ENCODE results near the gene LKAAEAR1. TPM values are rescaled to one million over a fixed set of nuclear protein-coding genes. Genes with fewer than 3 reads are reported as not detected.

The LKAAEAR1 gene
- total RNA-seq, 1 donor from 2014 or later: not detected

DNA sequence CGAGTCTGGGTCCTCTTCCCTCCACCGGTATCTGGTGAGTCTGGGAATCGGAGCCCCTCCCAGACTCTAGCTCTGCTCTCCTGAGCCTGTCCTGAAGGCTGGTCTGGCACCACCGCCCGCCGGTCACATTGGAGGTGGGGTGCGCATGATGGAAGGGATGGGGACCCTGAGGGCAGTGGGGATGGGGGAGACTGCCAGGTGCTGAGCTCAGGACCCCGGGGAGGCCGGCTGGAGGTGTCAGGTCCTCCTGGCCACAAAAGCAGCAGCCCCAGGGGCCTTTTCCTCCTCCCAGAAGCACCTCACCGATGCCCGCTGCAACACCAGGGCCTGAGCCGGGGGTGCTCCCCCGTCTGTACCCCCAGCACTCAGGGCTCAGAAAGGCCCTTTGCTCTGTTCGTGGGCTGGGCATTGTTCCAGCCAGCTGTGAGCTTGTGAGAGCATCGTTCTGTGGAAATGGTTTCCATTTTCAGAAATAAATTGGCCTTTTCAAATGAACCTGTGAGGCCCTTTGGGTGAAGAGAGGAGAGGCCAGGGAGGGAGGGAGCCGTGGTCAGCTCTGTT lies 25.7 kb upstream of the LKAAEAR1 start:
- peaks cover 59% of the 10 kb centered on the region for H3K27me3 Mint-ChIP-seq (ENCODE audit: low read depth, unreplicated experiment)
- no peak overlapping the region for H3K4me3 Mint-ChIP-seq (ENCODE audit: unreplicated experiment)
- Histone ChIP-seq H3K79me2 (ENCODE audit: insufficient read depth, low read length) (no peaks in the 10 kb centered on the region), H3K36me3 (ENCODE audit: insufficient read depth, low read length) (no peaks in the 10 kb centered on the region), H3K9ac (ENCODE audit: low read length) (no peak overlapping the region), H4K20me1 (ENCODE audit: insufficient read depth, low read length) (no peaks in the 10 kb centered on the region), H2AFZ (ENCODE audit: low read depth, low read length) (no peak overlapping the region), H3K27me3 (ENCODE audit: insufficient read depth, low read length) (peaks cover 15% of the 10 kb centered on the region), H3K27ac (ENCODE audit: low read depth, low read length) (no peak overlapping the region), H3K4me1 (ENCODE audit: insufficient read depth, low read length) (no peaks in the 10 kb centered on the region), H3K9me3 (ENCODE audit: insufficient read depth, low read depth, low read length) (no peaks in the 10 kb centered on the region), H3K4me3 (ENCODE audit: insufficient read depth, low read depth, low read length) (no peak overlapping the region), H3K4me2 (ENCODE audit: low read length) (no peak overlapping the region)
- FAIRE-seq: no peak
- no peak overlapping the region for H3K27ac Mint-ChIP-seq (ENCODE audit: unreplicated experiment)
- no peaks in the 10 kb centered on the region for H3K36me3 Mint-ChIP-seq (ENCODE audit: low read depth, unreplicated experiment)
- no peak for DNase-seq (ENCODE audit: low read depth)
- H3K9me3 Mint-ChIP-seq (ENCODE audit: unreplicated experiment): no peaks in the 10 kb centered on the region
- peaks cover 4% of the 10 kb centered on the region for H3K4me1 Mint-ChIP-seq (ENCODE audit: low read depth, unreplicated experiment)
- TF ChIP-seq EZH2 (IDR thresholded peaks at IDR 0.05; ENCODE audit: insufficient read depth, low read length): no peak
- TF ChIP-seq, protein P1, sequence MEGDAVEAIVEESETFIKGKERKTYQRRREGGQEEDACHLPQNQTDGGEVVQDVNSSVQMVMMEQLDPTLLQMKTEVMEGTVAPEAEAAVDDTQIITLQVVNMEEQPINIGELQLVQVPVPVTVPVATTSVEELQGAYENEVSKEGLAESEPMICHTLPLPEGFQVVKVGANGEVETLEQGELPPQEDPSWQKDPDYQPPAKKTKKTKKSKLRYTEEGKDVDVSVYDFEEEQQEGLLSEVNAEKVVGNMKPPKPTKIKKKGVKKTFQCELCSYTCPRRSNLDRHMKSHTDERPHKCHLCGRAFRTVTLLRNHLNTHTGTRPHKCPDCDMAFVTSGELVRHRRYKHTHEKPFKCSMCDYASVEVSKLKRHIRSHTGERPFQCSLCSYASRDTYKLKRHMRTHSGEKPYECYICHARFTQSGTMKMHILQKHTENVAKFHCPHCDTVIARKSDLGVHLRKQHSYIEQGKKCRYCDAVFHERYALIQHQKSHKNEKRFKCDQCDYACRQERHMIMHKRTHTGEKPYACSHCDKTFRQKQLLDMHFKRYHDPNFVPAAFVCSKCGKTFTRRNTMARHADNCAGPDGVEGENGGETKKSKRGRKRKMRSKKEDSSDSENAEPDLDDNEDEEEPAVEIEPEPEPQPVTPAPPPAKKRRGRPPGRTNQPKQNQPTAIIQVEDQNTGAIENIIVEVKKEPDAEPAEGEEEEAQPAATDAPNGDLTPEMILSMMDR (IDR thresholded peaks at IDR 0.05; ENCODE audit: insufficient read depth, low read depth, low read length): no peak

DNA sequence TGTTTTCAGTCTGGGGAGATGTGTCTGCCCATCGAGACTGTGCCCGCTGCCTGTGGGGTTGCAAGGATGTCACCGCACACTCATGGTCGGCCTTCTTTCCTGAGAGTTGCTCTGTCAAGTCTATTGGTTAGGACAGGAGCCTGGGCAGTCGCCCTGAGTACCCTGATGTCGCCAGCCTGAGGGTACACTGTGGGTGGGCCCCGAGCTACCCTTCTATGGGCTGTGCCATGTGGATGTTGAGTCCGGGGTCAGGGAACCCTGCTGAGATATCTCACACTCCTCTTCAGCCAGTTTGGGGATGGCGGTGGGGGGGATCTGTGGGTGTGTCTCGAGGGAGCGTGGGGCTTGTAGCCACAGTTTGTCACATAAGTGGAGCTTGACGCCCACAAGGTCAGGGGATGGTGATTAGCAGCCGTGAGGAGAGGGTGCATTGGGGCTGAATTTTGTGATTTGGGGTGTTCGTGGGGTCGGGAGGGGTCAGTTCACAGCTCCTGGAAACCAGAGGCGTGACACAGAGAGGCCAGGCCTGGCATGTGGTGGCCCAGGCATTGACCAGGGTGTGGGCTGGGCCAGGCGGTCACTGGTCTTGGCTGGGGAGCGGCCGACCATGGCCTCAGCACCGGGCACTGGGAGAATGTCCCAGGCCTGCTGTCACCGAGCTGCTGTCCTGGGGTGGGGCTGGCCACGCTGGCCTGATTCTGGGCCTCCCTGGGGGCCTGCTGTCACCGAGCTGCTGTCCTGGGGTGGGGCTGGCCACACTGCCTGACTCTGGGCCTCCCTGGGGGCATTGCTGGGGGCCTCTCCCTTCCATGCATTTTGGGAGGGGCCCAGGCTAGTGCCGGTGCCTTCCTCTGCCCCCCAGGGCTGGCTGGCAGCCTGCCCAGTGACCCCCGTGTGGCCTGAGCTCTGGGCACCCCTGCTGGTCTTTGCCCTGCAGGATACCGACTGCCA lies 24.8 kb upstream of the LKAAEAR1 start:
- H4K20me1 ChIP-seq (ENCODE audit: insufficient read depth, low read length): no peaks in the 10 kb centered on the region
- no peak for DNase-seq (ENCODE audit: low read depth)
- no peak for FAIRE-seq
- Mint-ChIP-seq H3K27me3 (ENCODE audit: low read depth, unreplicated experiment) (peaks cover 52% of the 10 kb centered on the region), H3K4me1 (ENCODE audit: low read depth, unreplicated experiment) (peaks cover 4% of the 10 kb centered on the region), H3K9me3 (ENCODE audit: unreplicated experiment) (no peaks in the 10 kb centered on the region), H3K4me3 (ENCODE audit: unreplicated experiment) (no peak overlapping the region), H3K36me3 (ENCODE audit: low read depth, unreplicated experiment) (no peaks in the 10 kb centered on the region), H3K27ac (ENCODE audit: unreplicated experiment) (no peak overlapping the region)
- TF ChIP-seq, protein P1 (IDR thresholded peaks at IDR 0.05; ENCODE audit: insufficient read depth, low read depth, low read length): no peak
- no peak for TF ChIP-seq EZH2 (IDR thresholded peaks at IDR 0.05; ENCODE audit: insufficient read depth, low read length)
- H3K27me3 ChIP-seq (ENCODE audit: insufficient read depth, low read length): peaks cover 8% of the 10 kb centered on the region
- H3K27ac ChIP-seq (ENCODE audit: low read depth, low read length): no peak overlapping the region
- no peak overlapping the region for H3K9ac ChIP-seq (ENCODE audit: low read length)
- no peaks in the 10 kb centered on the region for H3K9me3 ChIP-seq (ENCODE audit: insufficient read depth, low read depth, low read length)
- H3K4me3 ChIP-seq (ENCODE audit: insufficient read depth, low read depth, low read length): no peak overlapping the region
- H3K4me1 ChIP-seq (ENCODE audit: insufficient read depth, low read length): no peaks in the 10 kb centered on the region
- H3K79me2 ChIP-seq (ENCODE audit: insufficient read depth, low read length): no peaks in the 10 kb centered on the region
- no peak overlapping the region for H3K4me2 ChIP-seq (ENCODE audit: low read length)
- no peak overlapping the region for H2AFZ ChIP-seq (ENCODE audit: low read depth, low read length)
- no peaks in the 10 kb centered on the region for H3K36me3 ChIP-seq (ENCODE audit: insufficient read depth, low read length)
